SH-SY5Y (cell line): Measurements from ENCODE around the gene CDC42BPB.

Experiments used
- GATA2 ChIP-seq: IDR thresholded peaks from 2 replicates; pipeline ENCODE4 v1.6.1; 2011; ENCODE audit warnings: mild to moderate bottlenecking, low read depth, low read length
- GATA3 ChIP-seq: IDR thresholded peaks from 2 replicates; pipeline ENCODE4 v1.6.1; 2011; ENCODE audit warnings: low read depth, mild to moderate bottlenecking, low read length, moderate library complexity

CDC42BPB gene

DNA sequence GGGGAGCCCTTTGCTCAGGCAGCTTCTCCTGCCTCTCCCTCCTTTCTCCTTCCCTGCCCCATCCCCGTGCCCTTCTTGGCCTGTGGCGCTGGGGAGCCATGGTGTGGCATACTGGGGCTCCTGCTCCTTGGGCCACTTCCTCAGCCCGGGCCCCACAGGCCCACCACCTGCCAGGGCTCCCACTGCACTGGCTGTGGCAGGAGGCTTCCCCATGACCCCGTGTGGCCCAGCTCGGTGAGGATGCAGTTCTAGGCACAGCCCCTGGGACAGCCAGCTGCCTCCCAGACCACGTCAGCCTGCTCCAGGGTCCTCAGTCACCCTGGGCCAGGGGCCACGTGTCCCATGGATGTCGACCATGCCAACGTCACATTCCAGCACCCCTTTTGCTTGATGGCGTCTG is 147.9 kb downstream of the CDC42BPB start:
- TF ChIP-seq GATA2 (no peak), GATA3 (no peak)

DNA sequence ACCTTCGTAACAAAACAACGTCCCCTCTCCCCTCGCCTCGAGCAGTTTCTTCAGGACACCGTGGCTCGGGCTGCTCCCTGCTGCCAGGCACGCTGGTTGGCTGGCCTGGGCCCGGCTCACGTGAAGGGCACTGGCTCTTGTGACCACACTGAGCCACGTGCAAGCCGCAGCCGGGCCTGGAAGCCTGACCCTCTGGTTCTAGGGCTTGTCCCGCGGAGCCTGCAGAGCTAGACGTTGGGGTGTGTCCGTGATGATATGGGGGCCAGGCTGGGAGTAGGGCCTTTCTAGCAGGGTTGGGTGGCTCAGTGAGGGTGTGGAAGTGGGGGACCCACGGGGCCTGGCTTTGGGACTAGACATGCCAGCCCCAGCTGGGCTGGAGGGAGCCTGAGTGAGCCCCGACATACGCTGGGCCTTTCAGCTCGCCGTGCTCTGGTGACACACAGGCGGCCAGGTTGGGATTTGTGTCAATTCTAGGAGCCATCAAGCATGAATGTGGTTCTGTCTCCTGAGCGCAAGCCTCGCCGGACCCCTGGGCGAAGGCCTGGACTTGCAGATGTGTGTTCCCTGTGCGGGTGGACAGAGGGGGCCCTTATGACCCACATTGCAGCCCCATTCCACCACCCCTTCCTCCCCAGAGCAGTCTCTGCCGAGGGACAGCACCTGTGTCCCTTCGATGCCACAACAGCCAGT is 148.4 kb downstream of the CDC42BPB start:
- no peak for TF ChIP-seq GATA3
- no peak for TF ChIP-seq GATA2

GRCh38 chr14:102907980-102908730 is 149.2 kb downstream of the CDC42BPB start:
- TF ChIP-seq GATA3 (no peak), GATA2 (no peak)

DNA sequence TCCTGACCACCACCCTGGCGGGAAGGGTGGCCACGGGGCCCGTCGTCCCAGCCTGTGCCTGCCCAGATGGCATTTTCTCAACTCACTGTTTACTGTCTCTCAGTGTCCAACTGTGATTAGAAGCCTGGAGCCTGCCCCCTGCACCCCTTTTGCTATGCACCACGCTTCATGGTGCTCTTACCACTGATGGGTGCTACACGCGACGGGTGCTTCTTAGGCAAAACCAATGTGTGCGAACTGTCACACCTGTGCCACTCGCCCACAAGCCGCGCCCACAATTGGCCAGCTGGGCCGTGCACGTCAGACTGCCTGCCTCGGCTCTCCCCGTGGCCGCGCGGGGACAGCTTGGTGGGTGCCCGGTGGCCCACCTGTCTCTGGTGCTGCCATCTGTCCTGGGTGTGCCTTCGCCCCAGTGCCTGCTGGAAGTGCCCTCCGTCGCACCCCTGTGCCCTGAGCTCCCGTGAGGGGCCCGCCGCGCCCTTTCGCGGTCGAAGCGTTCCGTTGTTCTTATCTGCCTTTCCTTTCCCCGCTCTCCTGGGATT is 150.0 kb downstream of the CDC42BPB start:
- no peak for TF ChIP-seq GATA3
- TF ChIP-seq GATA2 = no peak

DNA sequence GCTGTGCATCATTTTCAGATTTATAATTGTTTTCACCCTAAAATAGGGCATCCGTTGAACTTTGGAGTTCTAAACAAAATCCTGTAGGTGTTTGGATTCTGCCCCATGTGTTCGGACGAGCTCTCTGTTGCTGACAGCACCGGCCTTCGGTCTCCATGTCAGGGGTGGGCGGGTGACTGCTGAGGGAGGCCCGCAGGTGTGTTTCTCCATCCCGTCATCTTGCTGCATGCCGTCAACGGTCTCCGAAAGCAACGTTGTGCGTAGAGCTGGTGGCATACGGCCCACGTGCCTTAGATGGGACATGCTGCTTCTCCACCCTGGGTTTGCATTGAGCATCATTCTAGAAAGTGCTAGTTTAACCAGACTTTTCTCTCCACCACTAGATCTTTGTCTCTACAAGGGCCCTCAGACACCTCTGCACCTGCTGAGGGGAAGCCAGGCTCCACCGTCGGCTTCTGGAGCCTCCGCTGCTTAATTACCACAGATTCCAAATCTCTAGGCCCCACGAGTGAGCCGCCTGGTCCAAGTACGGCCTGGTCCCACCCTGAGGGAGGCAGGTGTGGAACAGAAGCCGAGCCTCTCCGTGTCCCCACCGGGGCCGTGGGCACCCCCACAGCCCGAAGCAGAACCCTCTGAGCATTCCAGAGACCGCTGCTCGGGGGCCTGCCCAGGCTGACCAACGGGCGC is 150.6 kb downstream of the CDC42BPB start:
- no peak for TF ChIP-seq GATA2
- no peak for TF ChIP-seq GATA3

DNA sequence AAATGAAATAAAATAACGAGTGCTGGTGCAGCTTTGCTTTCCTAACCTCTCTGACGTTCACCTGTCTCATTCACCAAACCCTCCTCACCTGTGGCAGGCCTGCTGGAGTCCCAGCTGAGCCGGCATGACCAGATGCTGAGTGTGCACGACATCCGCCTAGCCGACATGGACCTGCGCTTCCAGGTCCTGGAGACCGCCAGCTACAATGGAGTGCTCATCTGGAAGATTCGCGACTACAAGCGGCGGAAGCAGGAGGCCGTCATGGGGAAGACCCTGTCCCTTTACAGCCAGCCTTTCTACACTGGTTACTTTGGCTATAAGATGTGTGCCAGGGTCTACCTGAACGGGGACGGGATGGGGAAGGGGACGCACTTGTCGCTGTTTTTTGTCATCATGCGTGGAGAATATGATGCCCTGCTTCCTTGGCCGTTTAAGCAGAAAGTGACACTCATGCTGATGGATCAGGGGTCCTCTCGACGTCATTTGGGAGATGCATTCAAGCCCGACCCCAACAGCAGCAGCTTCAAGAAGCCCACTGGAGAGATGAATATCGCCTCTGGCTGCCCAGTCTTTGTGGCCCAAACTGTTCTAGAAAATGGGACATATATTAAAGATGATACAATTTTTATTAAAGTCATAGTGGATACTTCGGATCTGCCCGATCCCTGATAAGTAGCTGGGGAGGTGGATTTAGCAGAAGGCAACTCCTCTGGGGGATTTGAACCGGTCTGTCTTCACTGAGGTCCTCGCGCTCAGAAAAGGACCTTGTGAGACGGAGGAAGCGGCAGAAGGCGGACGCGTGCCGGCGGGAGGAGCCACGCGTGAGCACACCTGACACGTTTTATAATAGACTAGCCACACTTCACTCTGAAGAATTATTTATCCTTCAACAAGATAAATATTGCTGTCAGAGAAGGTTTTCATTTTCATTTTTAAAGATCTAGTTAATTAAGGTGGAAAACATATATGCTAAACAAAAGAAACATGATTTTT is 151.9 kb downstream of the CDC42BPB start:
- TF ChIP-seq GATA2 (no peak), GATA3 (no peak)

GRCh38 chr14:102903889-102904512 is 153.3 kb downstream of the CDC42BPB start:
- TF ChIP-seq GATA3 = no peak

- TF ChIP-seq GATA3 (no peak), GATA2 (no peak)
Observed at GRCh38 chr14:102903248-102903888, 154.0 kb downstream of the CDC42BPB start.

DNA sequence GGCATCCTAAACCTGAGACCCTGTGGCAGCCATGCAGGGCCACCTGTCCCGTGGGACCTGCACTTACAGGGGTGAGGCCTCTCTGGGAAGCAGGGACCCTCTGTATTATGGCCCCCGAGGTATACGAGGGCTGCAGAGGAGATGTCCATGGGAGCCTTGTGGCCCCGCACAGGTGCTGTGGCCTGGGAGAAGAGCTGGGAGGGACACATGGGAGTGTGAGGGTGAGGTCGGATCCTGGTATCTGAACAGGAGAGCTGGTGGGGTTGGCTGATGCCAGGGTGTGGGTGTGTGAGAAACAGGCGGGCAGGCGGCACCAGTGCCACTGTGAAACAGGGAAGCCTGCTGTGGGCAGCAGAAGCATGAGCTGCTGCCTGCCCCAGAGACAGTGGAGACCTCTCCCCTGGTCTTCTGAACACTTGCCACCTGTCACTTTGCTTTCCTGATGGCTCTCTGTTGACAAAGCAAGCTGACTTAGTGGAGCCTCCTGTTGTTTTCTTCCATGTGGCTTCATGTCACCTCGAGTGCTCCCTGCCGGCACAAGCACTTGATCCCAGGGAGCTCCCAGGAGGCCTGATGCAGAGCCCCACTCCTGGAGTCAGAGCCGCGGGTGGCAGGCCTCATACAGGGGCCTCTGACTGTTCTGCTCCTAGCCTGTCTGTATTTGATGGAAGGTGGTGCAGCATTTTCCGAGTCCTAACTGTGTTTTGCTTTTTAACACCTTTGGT is 154.7 kb downstream of the CDC42BPB start:
- no peak for TF ChIP-seq GATA2
- no peak for TF ChIP-seq GATA3

- no peak for TF ChIP-seq GATA2
- no peak for TF ChIP-seq GATA3
Observed at GRCh38 chr14:102902086-102902485, 155.3 kb downstream of the CDC42BPB start.

DNA sequence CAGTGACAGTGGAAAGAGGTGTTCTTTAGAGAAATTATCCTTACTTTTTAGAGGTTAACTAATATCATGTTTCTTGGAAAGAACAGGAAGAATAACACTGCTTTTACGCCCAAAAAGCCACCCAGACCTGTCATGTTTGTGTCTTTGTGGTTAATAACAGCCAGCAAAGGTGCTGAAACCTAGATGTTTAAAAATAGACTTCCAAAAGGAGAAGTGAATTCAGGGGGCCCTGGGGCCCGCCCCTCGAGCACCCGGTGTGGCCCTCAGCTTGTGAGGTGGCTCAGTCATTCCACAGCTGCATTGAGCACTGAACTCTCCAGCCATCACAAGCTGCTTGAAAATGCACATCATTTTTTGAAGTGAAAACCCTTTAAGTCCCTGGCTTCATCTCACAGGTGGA is 155.7 kb downstream of the CDC42BPB start:
- no peak for TF ChIP-seq GATA3
- no peak for TF ChIP-seq GATA2
